Kidney epithelial cell (primary cell): ENCODE data around the gene SOX30. TPM values are rescaled to one million over a fixed set of nuclear protein-coding genes. Genes with fewer than 3 reads are reported as not detected.

ENCODE experiments used
- DNase-seq: peaks from one replicate; pipeline ENCODE4 v3.0.0-alpha.2; 2010; ENCODE audit warnings: low read depth
- H3K27me3 ChIP-seq: 2 replicates; pipeline ENCODE4 v1.6.0; 2011; ENCODE audit warnings: low read length; ENCODE audit not compliant: control insufficient read depth, insufficient read depth
- H3K36me3 ChIP-seq: 2 replicates; pipeline ENCODE4 v1.5.1; 2011; ENCODE audit warnings: low read length; ENCODE audit not compliant: control insufficient read depth, insufficient read depth
- H3K4me3 ChIP-seq: 2 replicates; pipeline ENCODE4 v1.5.1; 2011; ENCODE audit warnings: low read depth, mild to moderate bottlenecking, control low read depth, low read length
- CTCF ChIP-seq: IDR thresholded peaks from 2 replicates; pipeline ENCODE4 v1.5.1; 2011; ENCODE audit warnings: mild to moderate bottlenecking, moderate library complexity, low read length, control low read depth, inconsistent platforms; ENCODE audit not compliant: insufficient read depth, poor library complexity, severe bottlenecking
- total RNA-seq: library from RNA; depleted of rRNA; stranded (reverse); fragments of >200 nt; gene quantifications from 2 replicates; pipeline ENCODE4 v1.2.3, GENCODE V29; 2015

The SOX30 gene
- total RNA-seq, 1 donor from 2014 or later: 0.08 TPM

GRCh38 chr5:157624144-157624543 lies 28.1 kb downstream of the SOX30 start:
- no peak overlapping the region for H3K4me3 ChIP-seq
- no peak for TF ChIP-seq CTCF
- H3K36me3 ChIP-seq: no peaks in the 10 kb centered on the region
- no peak for DNase-seq
- no peaks in the 10 kb centered on the region for H3K27me3 ChIP-seq

- H3K4me3 ChIP-seq: no peak overlapping the region
- DNase-seq: no peak
- H3K27me3 ChIP-seq: no peaks in the 10 kb centered on the region
- no peaks in the 10 kb centered on the region for H3K36me3 ChIP-seq
- TF ChIP-seq CTCF: no peak
Measured at GRCh38 chr5:157620776-157621175, 31.5 kb downstream of the SOX30 start.

- H3K36me3 ChIP-seq: no peaks in the 10 kb centered on the region
- H3K27me3 ChIP-seq: no peaks in the 10 kb centered on the region
- H3K4me3 ChIP-seq: no peak overlapping the region
- no peak for TF ChIP-seq CTCF
- no peak for DNase-seq
Measured at GRCh38 chr5:157618191-157618765, 34.0 kb downstream of the SOX30 start.

GRCh38 chr5:157616785-157617184 lies 35.5 kb downstream of the SOX30 start:
- Histone ChIP-seq H3K36me3 (no peaks in the 10 kb centered on the region), H3K4me3 (no peak overlapping the region), H3K27me3 (no peaks in the 10 kb centered on the region)
- no peak for TF ChIP-seq CTCF
- DNase-seq: no peak

- Histone ChIP-seq H3K4me3 (no peak overlapping the region), H3K36me3 (no peaks in the 10 kb centered on the region), H3K27me3 (no peaks in the 10 kb centered on the region)
- DNase-seq: no peak
- no peak for TF ChIP-seq CTCF
Measured at GRCh38 chr5:157613385-157614245, 38.6 kb downstream of the SOX30 start.
